Tibial nerve (tissue), 4 donors: ENCODE results near the gene UNC119. TPM values are rescaled to one million over a fixed set of nuclear protein-coding genes. Genes with fewer than 3 reads are reported as not detected.

Experiments used
- DNase-seq, 2 donors: peaks; one replicate each; pipeline ENCODE4 v3.0.0-alpha.2; 2019; ENCODE audit warnings: low spot score in 2 of 2
- H3K27ac ChIP-seq, 4 donors: fragments of 200-600 bp; sonication (generic) in 3 of 4; one replicate each; pipeline ENCODE4 v1.5.1; 2017 to 2019; ENCODE audit warnings: mild to moderate bottlenecking in 1 of 4
- H3K27me3 ChIP-seq, 2 donors: fragments of 200-600 bp; sonication (generic) in 1 of 2; one replicate each; pipeline versions ENCODE4 v1.5.1 to v1.6.0; 2017 to 2019
- H3K36me3 ChIP-seq, 3 donors: fragments of 200-600 bp; sonication (generic); one replicate each; pipeline ENCODE4 v1.5.1; 2018 to 2019
- H3K4me1 ChIP-seq, 4 donors: fragments of 200-600 bp; sonication (generic) in 3 of 4; one replicate each; pipeline ENCODE4 v1.5.1; 2017 to 2019
- H3K4me3 ChIP-seq, 4 donors: fragments of 200-600 bp; sonication (generic) in 3 of 4; one replicate each; pipeline ENCODE4 v1.5.1; 2017 to 2019; ENCODE audit warnings: mild to moderate bottlenecking in 1 of 4, moderate library complexity in 1 of 4
- H3K9me3 ChIP-seq, 4 donors: fragments of 200-600 bp; sonication (generic) in 3 of 4; one replicate each; pipeline ENCODE4 v1.5.1; 2017 to 2019
- CTCF ChIP-seq, 5 experiments: fragments of 200-600 bp in 3 of 5; fragments of 450-650 bp in 2 of 5; sonication (generic) in 3 of 5; IDR thresholded peaks; one replicate each; pipeline ENCODE4 v1.5.1; 2016 to 2019; ENCODE audit warnings: antibody characterized with exemption in 5 of 5, mild to moderate bottlenecking in 3 of 5, moderate library complexity in 2 of 5
- EP300 ChIP-seq, 2 donors: sonication (generic); formaldehyde crosslinking; IDR thresholded peaks; one replicate each; pipeline ENCODE4 v1.6.1; 2017; ENCODE audit warnings: antibody characterized with exemption in 2 of 2, mild to moderate bottlenecking in 1 of 2
- POLR2A ChIP-seq, 2 donors: fragments of 450-650 bp; IDR thresholded peaks; one replicate each; pipeline ENCODE4 v1.6.1; 2017; ENCODE audit warnings: antibody characterized with exemption in 2 of 2, mild to moderate bottlenecking in 2 of 2, moderate library complexity in 2 of 2
- WGBS, 2 donors: methylation state at CpG; one replicate each; pipeline ENCODE4 v1.1.5; 2018; 5-methylcytosine and 5-hydroxymethylcytosine counted together
- total RNA-seq, 4 donors: library from RNA; depleted of rRNA; stranded (reverse); fragments of >200 nt; gene quantifications; one replicate each; pipeline ENCODE4 v1.1.0, GENCODE V29; 2016

The UNC119 gene
- total RNA-seq, 4 donors from 2014 or later: 20.5 to 30.0 (median 22.4) TPM

- 0 to 1% methylated on average over 17 to 31 of the region's 39 CpGs for WGBS, 2 donors
- Histone ChIP-seq H3K4me1 (peaks cover 0 to 46% (median 18%) of the 10 kb centered on the region in 4 donors), H3K4me3 (peak overlapping the region; percentile 61 to 98 (median 69)), H3K27ac (peak overlapping the region; percentile 44 to 95 (median 86)), H3K9me3 (no peaks in the 10 kb centered on the region), H3K36me3 (peaks cover 0 to 23% (median 0%) of the 10 kb centered on the region in 3 donors), H3K27me3 (no peaks in the 10 kb centered on the region)
- TF ChIP-seq CTCF (IDR thresholded peaks at IDR 0.05) (no peak), EP300 (IDR thresholded peaks at IDR 0.05) (no peak)
- no peak for DNase-seq
Observed at GRCh38 chr17:28570716-28571360, 18.4 kb upstream of the UNC119 start.

GRCh38 chr17:28569446-28569845 lies 17.0 kb upstream of the UNC119 start:
- peaks cover 0 to 38% (median 17%) of the 10 kb centered on the region in 4 donors for H3K4me1 ChIP-seq
- TF ChIP-seq POLR2A (IDR thresholded peaks at IDR 0.05) (no peak), CTCF (IDR thresholded peaks at IDR 0.05) (no peak), EP300 (IDR thresholded peaks at IDR 0.05) (no peak)
- no peak for DNase-seq
- no peak overlapping the region for H3K4me3 ChIP-seq
- peaks cover 0 to 21% (median 0%) of the 10 kb centered on the region in 3 donors for H3K36me3 ChIP-seq
- 97 to 100% methylated on average over 1 of the region's 1 CpG for WGBS, 2 donors
- no peak overlapping the region for H3K27ac ChIP-seq
- no peaks in the 10 kb centered on the region for H3K9me3 ChIP-seq
- no peaks in the 10 kb centered on the region for H3K27me3 ChIP-seq

- no peak overlapping the region for H3K4me3 ChIP-seq
- TF ChIP-seq POLR2A (IDR thresholded peaks at IDR 0.05) (no peak), EP300 (IDR thresholded peaks at IDR 0.05) (no peak), CTCF (IDR thresholded peaks at IDR 0.05) (no peak)
- H3K9me3 ChIP-seq: no peaks in the 10 kb centered on the region
- no peak for DNase-seq
- H3K27ac ChIP-seq: no peak overlapping the region
- peaks cover 0 to 28% (median 0%) of the 10 kb centered on the region in 3 donors for H3K36me3 ChIP-seq
- no peaks in the 10 kb centered on the region for H3K27me3 ChIP-seq
- WGBS, 2 donors: 76 to 82% methylated on average over 3 of the region's 3 CpGs
- peaks cover 0 to 42% (median 17%) of the 10 kb centered on the region in 4 donors for H3K4me1 ChIP-seq
Observed at GRCh38 chr17:28567604-28568003, 15.2 kb upstream of the UNC119 start.

- H3K4me1 ChIP-seq: peaks cover 0 to 18% (median 2%) of the 10 kb centered on the region in 4 donors
- no peak for TF ChIP-seq CTCF (IDR thresholded peaks at IDR 0.05)
- TF ChIP-seq EP300 (IDR thresholded peaks at IDR 0.05): no peak
- no peaks in the 10 kb centered on the region for H3K9me3 ChIP-seq
- no peaks in the 10 kb centered on the region for H3K27me3 ChIP-seq
- H3K27ac ChIP-seq: peak overlapping the region in 1 of 4 donors; percentile 44
- WGBS, 2 donors: 71 to 75% methylated on average over 3 of the region's 3 CpGs
- H3K4me3 ChIP-seq: no peak overlapping the region
- no peak for DNase-seq
- H3K36me3 ChIP-seq: peaks cover 4 to 65% (median 22%) of the 10 kb centered on the region in 3 donors
Observed at GRCh38 chr17:28563475-28563874, 11.1 kb upstream of the UNC119 start.

- H3K4me1 ChIP-seq: peaks cover 0 to 25% (median 7%) of the 10 kb centered on the region in 4 donors
- no peak for DNase-seq
- no peak overlapping the region for H3K27ac ChIP-seq
- TF ChIP-seq EP300 (IDR thresholded peaks at IDR 0.05): no peak
- no peak for TF ChIP-seq CTCF (IDR thresholded peaks at IDR 0.05)
- no peak for TF ChIP-seq POLR2A (IDR thresholded peaks at IDR 0.05)
- 87 to 94% methylated on average over 3 of the region's 3 CpGs for WGBS, 2 donors
- no peaks in the 10 kb centered on the region for H3K27me3 ChIP-seq
- no peak overlapping the region for H3K4me3 ChIP-seq
- no peaks in the 10 kb centered on the region for H3K9me3 ChIP-seq
- H3K36me3 ChIP-seq: peaks cover 6 to 69% (median 30%) of the 10 kb centered on the region in 3 donors
Observed at GRCh38 chr17:28555022-28555421, 2.6 kb upstream of the UNC119 start.
